Hepatocyte (in vitro differentiated cells): ENCODE measurements around the gene COASY. TPM values are rescaled to one million over a fixed set of nuclear protein-coding genes. Genes with fewer than 3 reads are reported as not detected.

ENCODE experiments used
- DNase-seq: peaks from one replicate; pipeline ENCODE4 v3.0.0-alpha.2; 2016; ENCODE audit warnings: low spot score
- H2AFZ ChIP-seq: fragments of 200-600 bp; sonication (generic); 2 replicates; pipeline ENCODE4 v1.6.0; 2016; ENCODE audit warnings: antibody characterized with exemption, mild to moderate bottlenecking
- H3K27ac ChIP-seq: fragments of 200-600 bp; sonication (generic); 2 replicates; pipeline ENCODE4 v1.5.1; 2016; ENCODE audit warnings: mild to moderate bottlenecking
- H3K27me3 ChIP-seq: fragments of 200-600 bp; sonication (generic); 2 replicates; pipeline ENCODE4 v1.6.1; 2016
- H3K36me3 ChIP-seq: fragments of 200-600 bp; sonication (generic); replicated peaks from 2 replicates; pipeline ENCODE4 v1.5.1; 2016; ENCODE audit warnings: low read depth; ENCODE audit not compliant: insufficient read depth
- H3K4me1 ChIP-seq: fragments of 200-600 bp; sonication (generic); 2 replicates; pipeline ENCODE4 v1.5.1; 2016; ENCODE audit warnings: mild to moderate bottlenecking, moderate library complexity; ENCODE audit not compliant: insufficient read depth
- H3K4me2 ChIP-seq: fragments of 200-600 bp; sonication (generic); 2 replicates; pipeline ENCODE4 v1.6.0; 2016
- H3K4me3 ChIP-seq: fragments of 200-600 bp; sonication (generic); 2 replicates; pipeline ENCODE4 v1.5.1; 2016; ENCODE audit warnings: mild to moderate bottlenecking
- H3K79me2 ChIP-seq: fragments of 200-600 bp; sonication (generic); 2 replicates; pipeline ENCODE4 v1.6.0; 2017; ENCODE audit warnings: mild to moderate bottlenecking
- H3K9me2 ChIP-seq: fragments of 200-600 bp; sonication (generic); replicated peaks from 2 replicates; pipeline ENCODE4 v1.6.0; 2017; ENCODE audit warnings: mild to moderate bottlenecking; ENCODE audit not compliant: insufficient read depth
- H3K9me3 ChIP-seq: fragments of 200-600 bp; sonication (generic); 2 replicates; pipeline ENCODE4 v1.5.1; 2016; ENCODE audit warnings: low read depth, mild to moderate bottlenecking
- H4K20me1 ChIP-seq: fragments of 200-600 bp; sonication (generic); 2 replicates; pipeline ENCODE4 v1.6.0; 2016; ENCODE audit warnings: mild to moderate bottlenecking; ENCODE audit not compliant: insufficient read depth, poor library complexity, severe bottlenecking
- EZH2 ChIP-seq: fragments of 200-600 bp; sonication (generic); IDR thresholded peaks from 2 replicates; pipeline ENCODE4 v1.6.1; 2016; ENCODE audit warnings: antibody characterized with exemption, mild to moderate bottlenecking, borderline replicate concordance
- EZH2phosphoT487 ChIP-seq: fragments of 200-600 bp; sonication (generic); IDR thresholded peaks from one replicate; pipeline ENCODE4 v1.6.1; 2018; ENCODE audit warnings: antibody characterized with exemption, mild to moderate bottlenecking, low read depth, moderate library complexity; ENCODE audit not compliant: unreplicated experiment, severe bottlenecking
- WGBS: methylation state at CpG from one replicate; pipeline ENCODE4 v1.1.6; 2016; ENCODE audit warnings: low lambda C conversion rate; ENCODE audit errors: missing lambda C conversion rate; 5-methylcytosine and 5-hydroxymethylcytosine counted together
- microRNA-seq: library from miRNA; unstranded; fragments of <30 nt; microRNA quantifications from one replicate; pipeline ENCODE4, GENCODE V29; 2017
- polyA plus RNA-seq: library from polyadenylated mRNA; unstranded; fragments of >200 nt; fragmentation: Nextera tagmentation; extraction: Ambion mirVana; gene quantifications from 2 replicates; pipeline ENCODE4 v1.2.1, GENCODE V29; 2016
- total RNA-seq: library from RNA; depleted of rRNA; stranded (reverse); fragments of >200 nt; gene quantifications from 2 replicates; pipeline ENCODE4 v1.2.3, GENCODE V29; 2014
- TF ChIP-seq, protein P1 (sequence below): fragments of 200-600 bp; sonication (generic); IDR thresholded peaks from 2 replicates; pipeline ENCODE4 v1.5.1; 2016; ENCODE audit warnings: antibody characterized with exemption, mild to moderate bottlenecking; ENCODE audit not compliant: poor library complexity

Gene COASY
- total and polyA plus RNA-seq, 2 experiments from 2014 or later = 33.9 to 91.6 TPM

DNA sequence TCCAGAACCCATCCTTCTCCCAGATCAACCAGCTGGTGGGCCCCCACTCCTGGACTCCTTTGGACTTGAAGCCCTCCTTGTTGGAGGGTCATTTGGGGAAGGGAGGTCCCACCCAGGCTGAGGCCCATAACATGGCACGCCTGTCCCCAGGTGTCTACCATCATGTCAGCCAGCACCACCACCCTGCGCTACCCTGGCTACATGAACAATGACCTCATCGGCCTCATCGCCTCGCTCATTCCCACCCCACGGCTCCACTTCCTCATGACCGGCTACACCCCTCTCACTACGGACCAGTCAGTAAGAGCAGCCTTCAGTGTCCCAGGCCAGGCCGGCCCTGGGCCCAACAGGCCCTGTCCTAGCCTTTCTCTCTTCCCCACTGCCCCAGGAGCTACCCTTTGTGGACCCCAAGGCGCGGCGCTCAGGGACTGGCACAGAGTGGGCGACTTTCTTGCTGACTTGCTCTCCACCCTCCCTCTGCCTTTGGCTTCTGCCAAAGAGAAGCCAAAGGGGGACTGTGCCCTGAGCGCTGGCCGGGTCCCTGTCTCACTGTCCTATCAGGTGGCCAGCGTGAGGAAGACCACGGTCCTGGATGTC lies 51.8 kb downstream of the COASY start:
- Histone ChIP-seq H3K9me2 (no peaks in the 10 kb centered on the region), H3K4me3 (no peak overlapping the region), H4K20me1 (no peaks in the 10 kb centered on the region), H3K27me3 (no peaks in the 10 kb centered on the region), H3K4me2 (no peak overlapping the region), H3K4me1 (peaks cover 6% of the 10 kb centered on the region), H3K27ac (no peak overlapping the region), H3K9me3 (no peaks in the 10 kb centered on the region), H2AFZ (no peak overlapping the region), H3K36me3 (no peaks in the 10 kb centered on the region), H3K79me2 (peaks cover 10% of the 10 kb centered on the region)
- WGBS = 96% methylated on average over 16 of the region's 17 CpGs
- TF ChIP-seq, protein P1, sequence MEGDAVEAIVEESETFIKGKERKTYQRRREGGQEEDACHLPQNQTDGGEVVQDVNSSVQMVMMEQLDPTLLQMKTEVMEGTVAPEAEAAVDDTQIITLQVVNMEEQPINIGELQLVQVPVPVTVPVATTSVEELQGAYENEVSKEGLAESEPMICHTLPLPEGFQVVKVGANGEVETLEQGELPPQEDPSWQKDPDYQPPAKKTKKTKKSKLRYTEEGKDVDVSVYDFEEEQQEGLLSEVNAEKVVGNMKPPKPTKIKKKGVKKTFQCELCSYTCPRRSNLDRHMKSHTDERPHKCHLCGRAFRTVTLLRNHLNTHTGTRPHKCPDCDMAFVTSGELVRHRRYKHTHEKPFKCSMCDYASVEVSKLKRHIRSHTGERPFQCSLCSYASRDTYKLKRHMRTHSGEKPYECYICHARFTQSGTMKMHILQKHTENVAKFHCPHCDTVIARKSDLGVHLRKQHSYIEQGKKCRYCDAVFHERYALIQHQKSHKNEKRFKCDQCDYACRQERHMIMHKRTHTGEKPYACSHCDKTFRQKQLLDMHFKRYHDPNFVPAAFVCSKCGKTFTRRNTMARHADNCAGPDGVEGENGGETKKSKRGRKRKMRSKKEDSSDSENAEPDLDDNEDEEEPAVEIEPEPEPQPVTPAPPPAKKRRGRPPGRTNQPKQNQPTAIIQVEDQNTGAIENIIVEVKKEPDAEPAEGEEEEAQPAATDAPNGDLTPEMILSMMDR = no peak
- no peak for TF ChIP-seq EZH2phosphoT487
- TF ChIP-seq EZH2 = no peak
- DNase-seq = no peak

Small RNA genes within 50 kb of the gene (microRNA-seq; reads per million reads assigned to microRNA genes)
- gene MIR5010 = 12.5 reads per million, percentile 28 among the genes with 10 or more reads in this experiment

Other genes starting within 250 kb of the COASY start
- 154 and 163 TPM in 2 replicates for gene STAT3, start 173.7 kb upstream of the COASY start, total RNA-seq
- 152 and 157 TPM in 2 replicates for gene STAT3, start 173.7 kb upstream of the COASY start, polyA plus RNA-seq
- 69.9 and 85.8 TPM in 2 replicates for gene CAVIN1, start 138.9 kb upstream of the COASY start, total RNA-seq
- 96.5 and 111 TPM in 2 replicates for gene CAVIN1, start 138.9 kb upstream of the COASY start, polyA plus RNA-seq
- 58.3 and 71.4 TPM in 2 replicates for gene ATP6V0A1, start 103.3 kb upstream of the COASY start, total RNA-seq
- 63.4 and 65.2 TPM in 2 replicates for gene ATP6V0A1, start 103.3 kb upstream of the COASY start, polyA plus RNA-seq
- gene NAGLU, start 25.9 kb upstream of the COASY start, total RNA-seq = 76.4 and 78.1 TPM in 2 replicates
- 121 and 152 TPM in 2 replicates for gene NAGLU, start 25.9 kb upstream of the COASY start, polyA plus RNA-seq
- 0.12 and 2.7 TPM in 2 replicates for gene HSD17B1, start 9.2 kb upstream of the COASY start, total RNA-seq
- gene HSD17B1, start 9.2 kb upstream of the COASY start, polyA plus RNA-seq = 4.8 and 6.6 TPM in 2 replicates
- 29.7 and 34.0 TPM in 2 replicates for gene MLX, start 5.0 kb downstream of the COASY start, total RNA-seq
- gene MLX, start 5.0 kb downstream of the COASY start, polyA plus RNA-seq = 33.1 and 39.5 TPM in 2 replicates
- gene PSMC3IP, start 15.6 kb downstream of the COASY start, total RNA-seq = 1.5 and 1.9 TPM in 2 replicates
- gene PSMC3IP, start 15.6 kb downstream of the COASY start, polyA plus RNA-seq = 3.7 and 4.2 TPM in 2 replicates
- 55.3 and 58.7 TPM in 2 replicates for gene RETREG3, start 47.2 kb downstream of the COASY start, total RNA-seq
- 36.3 TPM in 2 replicates for gene RETREG3, start 47.2 kb downstream of the COASY start, polyA plus RNA-seq
- 28.7 and 33.7 TPM in 2 replicates for gene TUBG1, start 47.5 kb downstream of the COASY start, total RNA-seq
- 62.0 and 81.2 TPM in 2 replicates for gene TUBG1, start 47.5 kb downstream of the COASY start, polyA plus RNA-seq
- gene TUBG2, start 97.1 kb downstream of the COASY start, total RNA-seq = 13.1 and 16.0 TPM in 2 replicates
- 46.3 and 58.7 TPM in 2 replicates for gene TUBG2, start 97.1 kb downstream of the COASY start, polyA plus RNA-seq
- 16.9 and 20.5 TPM in 2 replicates for gene PLEKHH3, start 114.8 kb downstream of the COASY start, total RNA-seq
- gene PLEKHH3, start 114.8 kb downstream of the COASY start, polyA plus RNA-seq = 30.9 and 33.7 TPM in 2 replicates
- gene CCR10, start 119.7 kb downstream of the COASY start, total RNA-seq = 0.12 and 0.37 TPM in 2 replicates
- 4.6 and 5.0 TPM in 2 replicates for gene CCR10, start 119.7 kb downstream of the COASY start, polyA plus RNA-seq
- gene CNTNAP1, start 120.4 kb downstream of the COASY start, total RNA-seq = 3.6 and 4.4 TPM in 2 replicates
- 2.0 and 2.6 TPM in 2 replicates for gene CNTNAP1, start 120.4 kb downstream of the COASY start, polyA plus RNA-seq
- 12.5 and 22.5 TPM in 2 replicates for gene EZH1, start 182.9 kb downstream of the COASY start, total RNA-seq
- 9.5 and 18.4 TPM in 2 replicates for gene EZH1, start 182.9 kb downstream of the COASY start, polyA plus RNA-seq
- 8.7 and 13.1 TPM in 2 replicates for gene RAMP2, start 199.1 kb downstream of the COASY start, total RNA-seq
- 48.7 and 62.3 TPM in 2 replicates for gene RAMP2, start 199.1 kb downstream of the COASY start, polyA plus RNA-seq
- gene VPS25, start 211.3 kb downstream of the COASY start, total RNA-seq = 89.9 and 107 TPM in 2 replicates
- 121 and 125 TPM in 2 replicates for gene VPS25, start 211.3 kb downstream of the COASY start, polyA plus RNA-seq
- 1.0 and 1.5 TPM in 2 replicates for gene WNK4, start 218.5 kb downstream of the COASY start, total RNA-seq
- 1.7 and 2.2 TPM in 2 replicates for gene WNK4, start 218.5 kb downstream of the COASY start, polyA plus RNA-seq
- 117 and 133 TPM in 2 replicates for gene COA3, start 236.6 kb downstream of the COASY start, total RNA-seq
- 219 and 252 TPM in 2 replicates for gene COA3, start 236.6 kb downstream of the COASY start, polyA plus RNA-seq
- gene CNTD1, start 236.7 kb downstream of the COASY start, total RNA-seq = 0.08 and 1.2 TPM in 2 replicates
- gene CNTD1, start 236.7 kb downstream of the COASY start, polyA plus RNA-seq = 1.5 and 2.4 TPM in 2 replicates